ENCODE measurements around the gene TTYH3.
A peak's percentile ranks its signal among the peaks of the same experiment; 100 is the strongest.

Gene TTYH3

GRCh38 chr7:2680256-2680655 lies 48.5 kb downstream of the TTYH3 start:
- Histone ChIP-seq H3K9ac (no peak overlapping the region), H3K27ac (no peak overlapping the region), H3K4me1 (ENCODE audit: low read depth, poor library complexity, severe bottlenecking) (peaks cover 8% of the 10 kb centered on the region), H3K36me3 (ENCODE audit: insufficient read depth) (no peaks in the 10 kb centered on the region), H4K20me1 (ENCODE audit: insufficient read depth) (no peaks in the 10 kb centered on the region), H3K4me2 (no peak overlapping the region), H3K27me3 (ENCODE audit: insufficient read depth, low read depth) (peaks cover 26% of the 10 kb centered on the region; the same call in 1 of the 2 replicates), H3K79me2 (ENCODE audit: insufficient read depth, low read depth) (no peaks in the 10 kb centered on the region), H2AFZ (ENCODE audit: low read depth) (no peak overlapping the region), H3K4me3 (IDR thresholded peaks at IDR 0.05; ENCODE audit: insufficient read depth, low read depth, low read length) (no peak overlapping the region)
- TF ChIP-seq CTCF (conservative IDR thresholded peaks at IDR 0.05; ENCODE audit: low read depth, low read length), result no peak

- H4K20me1 ChIP-seq (ENCODE audit: insufficient read depth), result no peaks in the 10 kb centered on the region
- H2AFZ ChIP-seq (ENCODE audit: low read depth), result no peak overlapping the region
- no peak overlapping the region for H3K4me2 ChIP-seq
- TF ChIP-seq CTCF (conservative IDR thresholded peaks at IDR 0.05; ENCODE audit: low read depth, low read length), result peak; percentile 85
- H3K79me2 ChIP-seq (ENCODE audit: insufficient read depth, low read depth), result no peaks in the 10 kb centered on the region
- H3K27me3 ChIP-seq (ENCODE audit: insufficient read depth, low read depth), result peaks cover 26% of the 10 kb centered on the region; the same call in 1 of the 2 replicates
- H3K9ac ChIP-seq, result no peak overlapping the region
- no peaks in the 10 kb centered on the region for H3K36me3 ChIP-seq (ENCODE audit: insufficient read depth)
- peaks cover 8% of the 10 kb centered on the region for H3K4me1 ChIP-seq (ENCODE audit: low read depth, poor library complexity, severe bottlenecking)
- no peak overlapping the region for H3K4me3 ChIP-seq (IDR thresholded peaks at IDR 0.05; ENCODE audit: insufficient read depth, low read depth, low read length)
- no peak overlapping the region for H3K27ac ChIP-seq
These were observed 49.2 kb downstream of the TTYH3 start for GRCh38 chr7:2680792-2681490.

- no peak for TF ChIP-seq CTCF (conservative IDR thresholded peaks at IDR 0.05; ENCODE audit: low read depth, low read length)
These were observed 50.4 kb downstream of the TTYH3 start for GRCh38 chr7:2681929-2682799.

GRCh38 chr7:2684501-2684900 lies 52.7 kb downstream of the TTYH3 start:
- Histone ChIP-seq H3K4me2 (no peak overlapping the region), H4K20me1 (ENCODE audit: insufficient read depth) (no peaks in the 10 kb centered on the region), H3K27me3 (ENCODE audit: insufficient read depth, low read depth) (peaks cover 42% of the 10 kb centered on the region; the same call in 1 of the 2 replicates), H3K79me2 (ENCODE audit: insufficient read depth, low read depth) (no peaks in the 10 kb centered on the region), H3K4me3 (IDR thresholded peaks at IDR 0.05; ENCODE audit: insufficient read depth, low read depth, low read length) (no peak overlapping the region), H3K27ac (no peak overlapping the region), H3K4me1 (ENCODE audit: low read depth, poor library complexity, severe bottlenecking) (peaks cover 19% of the 10 kb centered on the region), H2AFZ (ENCODE audit: low read depth) (no peak overlapping the region), H3K36me3 (ENCODE audit: insufficient read depth) (no peaks in the 10 kb centered on the region), H3K9ac (no peak overlapping the region)
- TF ChIP-seq CTCF (conservative IDR thresholded peaks at IDR 0.05; ENCODE audit: low read depth, low read length), result no peak

More at GRCh38 chr7:2681929-2682799, 50.4 kb downstream of the TTYH3 start:
- peaks cover 8% of the 10 kb centered on the region for H3K4me1 ChIP-seq (ENCODE audit: low read depth, poor library complexity, severe bottlenecking)
- no peak overlapping the region for H3K27ac ChIP-seq
- no peak overlapping the region for H2AFZ ChIP-seq (ENCODE audit: low read depth)
- no peaks in the 10 kb centered on the region for H3K36me3 ChIP-seq (ENCODE audit: insufficient read depth)
- peaks cover 35% of the 10 kb centered on the region; the same call in 1 of the 2 replicates for H3K27me3 ChIP-seq (ENCODE audit: insufficient read depth, low read depth)
- no peaks in the 10 kb centered on the region for H3K79me2 ChIP-seq (ENCODE audit: insufficient read depth, low read depth)
- no peak overlapping the region for H3K9ac ChIP-seq
- no peak overlapping the region for H3K4me3 ChIP-seq (IDR thresholded peaks at IDR 0.05; ENCODE audit: insufficient read depth, low read depth, low read length)
- H4K20me1 ChIP-seq (ENCODE audit: insufficient read depth), result no peaks in the 10 kb centered on the region
- no peak overlapping the region for H3K4me2 ChIP-seq
